ENCODE results near the gene ADD2. TPM values are rescaled to one million over a fixed set of nuclear protein-coding genes. Genes with fewer than 3 reads are reported as not detected.

ADD2 gene
- total RNA-seq, 1 donor from 2014 or later = 1.1 TPM

GRCh38 chr2:70680735-70681134, 87.3 kb downstream of the ADD2 start:
- Mint-ChIP-seq H3K9me3 (ENCODE audit: low read depth) (no peaks in the 10 kb centered on the region), H3K36me3 (ENCODE audit: insufficient read depth) (no peaks in the 10 kb centered on the region), H3K4me3 (ENCODE audit: low read depth) (no peak overlapping the region), H3K4me1 (ENCODE audit: low read depth) (no peaks in the 10 kb centered on the region), H3K27me3 (peaks cover 7% of the 10 kb centered on the region), H3K27ac (no peak overlapping the region)
- TF ChIP-seq CTCF (IDR thresholded peaks at IDR 0.05; ENCODE audit: unreplicated experiment) = no peak
- no peak for DNase-seq (ENCODE audit: low spot score, unreplicated experiment)

GRCh38 chr2:70679259-70679658, 88.7 kb downstream of the ADD2 start:
- no peaks in the 10 kb centered on the region for H3K4me1 Mint-ChIP-seq (ENCODE audit: low read depth)
- no peaks in the 10 kb centered on the region for H3K36me3 Mint-ChIP-seq (ENCODE audit: insufficient read depth)
- H3K4me3 Mint-ChIP-seq (ENCODE audit: low read depth) = no peak overlapping the region
- peaks cover 7% of the 10 kb centered on the region for H3K27me3 Mint-ChIP-seq
- H3K9me3 Mint-ChIP-seq (ENCODE audit: low read depth) = no peaks in the 10 kb centered on the region
- H3K27ac Mint-ChIP-seq = no peak overlapping the region
- DNase-seq (ENCODE audit: low spot score, unreplicated experiment) = no peak
- TF ChIP-seq CTCF (IDR thresholded peaks at IDR 0.05; ENCODE audit: unreplicated experiment) = no peak

GRCh38 chr2:70678576-70679143, 89.3 kb downstream of the ADD2 start:
- no peaks in the 10 kb centered on the region for H3K36me3 Mint-ChIP-seq (ENCODE audit: insufficient read depth)
- H3K4me1 Mint-ChIP-seq (ENCODE audit: low read depth) = no peaks in the 10 kb centered on the region
- no peak overlapping the region for H3K27ac Mint-ChIP-seq
- H3K27me3 Mint-ChIP-seq = peaks cover 4% of the 10 kb centered on the region
- TF ChIP-seq CTCF (IDR thresholded peaks at IDR 0.05; ENCODE audit: unreplicated experiment) = no peak
- no peaks in the 10 kb centered on the region for H3K9me3 Mint-ChIP-seq (ENCODE audit: low read depth)
- no peak overlapping the region for H3K4me3 Mint-ChIP-seq (ENCODE audit: low read depth)
- DNase-seq (ENCODE audit: low spot score, unreplicated experiment) = no peak

- H3K4me3 Mint-ChIP-seq (ENCODE audit: low read depth) = no peak overlapping the region
- H3K36me3 Mint-ChIP-seq (ENCODE audit: insufficient read depth) = no peaks in the 10 kb centered on the region
- no peak overlapping the region for H3K27ac Mint-ChIP-seq
- peaks cover 3% of the 10 kb centered on the region for H3K27me3 Mint-ChIP-seq
- no peak for DNase-seq (ENCODE audit: low spot score, unreplicated experiment)
- H3K4me1 Mint-ChIP-seq (ENCODE audit: low read depth) = peaks cover 5% of the 10 kb centered on the region
- no peaks in the 10 kb centered on the region for H3K9me3 Mint-ChIP-seq (ENCODE audit: low read depth)
- no peak for TF ChIP-seq CTCF (IDR thresholded peaks at IDR 0.05; ENCODE audit: unreplicated experiment)
Observed at GRCh38 chr2:70676301-70677035, 91.5 kb downstream of the ADD2 start.

- no peak for TF ChIP-seq CTCF (IDR thresholded peaks at IDR 0.05; ENCODE audit: unreplicated experiment)
- no peak overlapping the region for H3K4me3 Mint-ChIP-seq (ENCODE audit: low read depth)
- peaks cover 3% of the 10 kb centered on the region for H3K27me3 Mint-ChIP-seq
- no peak overlapping the region for H3K27ac Mint-ChIP-seq
- no peaks in the 10 kb centered on the region for H3K36me3 Mint-ChIP-seq (ENCODE audit: insufficient read depth)
- peaks cover 5% of the 10 kb centered on the region for H3K4me1 Mint-ChIP-seq (ENCODE audit: low read depth)
- no peak for DNase-seq (ENCODE audit: low spot score, unreplicated experiment)
- H3K9me3 Mint-ChIP-seq (ENCODE audit: low read depth) = no peaks in the 10 kb centered on the region
Observed at GRCh38 chr2:70675862-70676261, 92.1 kb downstream of the ADD2 start.
